K562 (cell line): ENCODE results near the gene GRB10. TPM values are rescaled to one million over a fixed set of nuclear protein-coding genes. Genes with fewer than 3 reads are reported as not detected.

Source experiments
- ATAC-seq: fragments of 200-7000 bp; cut with Tn5 transposase; 3 replicates; pipeline ENCODE4 v1.9.1; 2020; ENCODE audit warnings: moderate library complexity
- BruUV-seq: library from RNA; stranded (reverse); fragments of 400-500 nt; replicated peaks from 2 replicates; lab custom pipeline; 2021; lab: Mats Ljungman, UMichigan
- CTCF ChIA-PET: fragments of 300-600 bp; formaldehyde crosslinking; extraction: SDS; loops from one replicate; lab custom pipeline; 2021; ENCODE audit warnings: low intra/inter-chr PET ratio; lab: Yijun Ruan, JAX
- POLR2A ChIA-PET: fragments of 300-600, 350-650 bp; sonication (Branson Sonifier 250); formaldehyde crosslinking; extraction: SDS; loops from one replicate; lab custom pipeline; 2021; ENCODE audit warnings: antibody characterized with exemption, inconsistent platforms; lab: Yijun Ruan, JAX
- DNase-seq, 4 experiments: peaks; one replicate each; pipeline versions ENCODE4 v3.0.0 to v3.0.0-alpha.2; 2011 to 2018; ENCODE audit warnings: low spot score in 3 of 4, mixed read lengths in 3 of 4; ENCODE audit errors: extremely low read depth in 1 of 4
- FAIRE-seq: peaks from 2 replicates; lab custom pipeline; 2011; peaks lifted over from hg19 to GRCh38; lab: Jason Lieb, UNC
- H2AFZ ChIP-seq: 2 replicates; pipeline ENCODE4 v1.6.0; 2011; ENCODE audit warnings: low read depth, low read length, control low read depth, inconsistent platforms
- H3K27ac ChIP-seq: fragments of 200-600 bp; 3 replicates; pipeline ENCODE4 v1.8.0; 2011; ENCODE audit warnings: low read depth, mild to moderate bottlenecking, control low read depth, inconsistent platforms, low read length, moderate library complexity, mixed read lengths; ENCODE audit errors: extremely low read depth
- H3K27me3 ChIP-seq, 2 experiments: fragments of 300-600 bp in 1 of 2; 2 replicates in 1 of 2; 3 replicates in 1 of 2; pipeline versions ENCODE4 v1.6.0 to v1.8.0; 2011; ENCODE audit warnings: inconsistent platforms in 2 of 2, low read length in 2 of 2, mild to moderate bottlenecking in 1 of 2, mixed read lengths in 1 of 2, moderate library complexity in 1 of 2; ENCODE audit not compliant: control insufficient read depth in 2 of 2, insufficient read depth in 2 of 2
- H3K36me3 ChIP-seq: fragments of 300-600 bp; 3 replicates; pipeline ENCODE4 v1.8.0; 2011; ENCODE audit warnings: mild to moderate bottlenecking, low read length, inconsistent platforms; ENCODE audit not compliant: control insufficient read depth, insufficient read depth
- H3K4me1 ChIP-seq, 2 experiments: fragments of 200-600 bp in 1 of 2; replicated peaks in 1 of 2; 2 replicates in 1 of 2; 3 replicates in 1 of 2; pipeline versions ENCODE4 v1.5.1 to v1.8.0; 2011; ENCODE audit warnings: inconsistent platforms in 2 of 2, low read length in 2 of 2, mild to moderate bottlenecking in 1 of 2, mixed read lengths in 1 of 2, moderate library complexity in 1 of 2; ENCODE audit not compliant: control insufficient read depth in 2 of 2, insufficient read depth in 2 of 2
- H3K4me2 ChIP-seq: 2 replicates; pipeline ENCODE4 v1.6.1; 2011; ENCODE audit warnings: low read length, control low read depth, inconsistent platforms, mixed read lengths; ENCODE audit not compliant: insufficient read depth
- H3K4me3 ChIP-seq: fragments of 200-600 bp; sonication (generic), shearing (Covaris generic); 2 replicates; pipeline ENCODE4 v1.5.1; 2016; ENCODE audit warnings: control low read depth, inconsistent platforms
- H3K79me2 ChIP-seq: fragments of 200-600 bp; 3 replicates; pipeline ENCODE4 v1.8.0; 2011; ENCODE audit warnings: low read length, inconsistent platforms; ENCODE audit not compliant: control insufficient read depth, insufficient read depth
- H3K9ac ChIP-seq, 2 experiments: 2 replicates each; pipeline versions ENCODE4 v1.6.0 to v1.6.1; 2011; ENCODE audit warnings: low read depth in 2 of 2, low read length in 2 of 2, control low read depth in 1 of 2, inconsistent platforms in 1 of 2, mild to moderate bottlenecking in 1 of 2, mixed read lengths in 1 of 2; ENCODE audit not compliant: insufficient read depth in 1 of 2
- H3K9me1 ChIP-seq: one replicate; pipeline ENCODE4 v1.6.0; 2011; ENCODE audit warnings: inconsistent platforms, mild to moderate bottlenecking, low read length, moderate library complexity; ENCODE audit not compliant: control insufficient read depth, insufficient read depth
- H3K9me3 ChIP-seq: replicated peaks from 2 replicates; pipeline ENCODE4 v1.5.1; 2011; ENCODE audit warnings: low read depth, low read length, inconsistent platforms; ENCODE audit not compliant: control insufficient read depth, insufficient read depth
- H4K20me1 ChIP-seq: replicated peaks from 2 replicates; pipeline ENCODE4 v1.6.1; 2011; ENCODE audit warnings: low read length, inconsistent platforms, mixed read lengths; ENCODE audit not compliant: control insufficient read depth, insufficient read depth
- FOXK2 ChIP-seq, 2 experiments: fragments of 450-650 bp; IDR thresholded peaks in 1 of 2; conservative IDR thresholded peaks in 1 of 2; 2 replicates each; pipeline ENCODE4 v1.6.1; 2016; ENCODE audit warnings: low read depth in 2 of 2, mild to moderate bottlenecking in 1 of 2
- NRF1 ChIP-seq, 2 experiments: fragments of 450-650 bp; IDR thresholded peaks in 1 of 2; conservative IDR thresholded peaks in 1 of 2; 2 replicates each; pipeline ENCODE4 v1.6.1; 2014; ENCODE audit warnings: mild to moderate bottlenecking in 2 of 2
- POLR2AphosphoS5 ChIP-seq: IDR thresholded peaks from 2 replicates; pipeline ENCODE4 v1.6.1; 2011; ENCODE audit warnings: mild to moderate bottlenecking, low read depth, low read length, moderate library complexity; ENCODE audit not compliant: control insufficient read depth, insufficient read depth
- WGBS: fragments of 100-300 bp; shearing (Covaris generic); methylation state at CpG from one replicate; pipeline ENCODE4 v1.1.6; 2016; ENCODE audit warnings: low coverage, mixed read lengths; ENCODE audit not compliant: insufficient coverage; ENCODE audit errors: missing lambda C conversion rate; 5-methylcytosine and 5-hydroxymethylcytosine counted together
- in situ Hi-C: fragments of 300-500 bp; cut with MboI; formaldehyde crosslinking; loops from 4 replicates; pipeline ENCODE4 v1.15.0; 2018; ENCODE audit warnings: inconsistent platforms, mixed read lengths
- intact Hi-C: fragments of 100-400 bp; cut with micrococcal nuclease; formaldehyde crosslinking; loops from 2 replicates; pipeline ENCODE4 v1.14.2; 2022
- polyA plus RNA-seq, 8 experiments: library from polyadenylated mRNA; depleted of rRNA in 4 of 8; stranded (reverse) in 5 of 8; unstranded in 3 of 8; fragments of >200 nt; fragmentation: Nextera tagmentation in 2 of 8; fragmentation: Illumina TruSeq in 1 of 8; extraction: Ambion mirVana in 2 of 8; extraction: Trizol in 1 of 8; gene quantifications; 2 replicates each; pipeline versions ENCODE4 v1.2.1 to v1.2.3, GENCODE V29; 2011 to 2014; ENCODE audit warnings: inconsistent platforms in 1 of 8, missing spikeins in 1 of 8
- total RNA-seq, 7 experiments: library from RNA; depleted of rRNA in 6 of 7; stranded (reverse); fragments of >200 nt in 6 of 7; fragmentation: Illumina TruSeq in 2 of 7; extraction: Trizol in 2 of 7; gene quantifications; 2 replicates each; pipeline versions ENCODE4 v1.2.1 to v1.2.3, GENCODE V29; 2011 to 2021; ENCODE audit warnings: low replicate concordance in 1 of 7

GRB10 gene
- total and polyA plus RNA-seq, 9 of the 15 experiments (the other 6 are each of a cell fraction or from before 2014, with no cell fraction given): 8.9 to 88.5 (median 40.7) TPM

DNA sequence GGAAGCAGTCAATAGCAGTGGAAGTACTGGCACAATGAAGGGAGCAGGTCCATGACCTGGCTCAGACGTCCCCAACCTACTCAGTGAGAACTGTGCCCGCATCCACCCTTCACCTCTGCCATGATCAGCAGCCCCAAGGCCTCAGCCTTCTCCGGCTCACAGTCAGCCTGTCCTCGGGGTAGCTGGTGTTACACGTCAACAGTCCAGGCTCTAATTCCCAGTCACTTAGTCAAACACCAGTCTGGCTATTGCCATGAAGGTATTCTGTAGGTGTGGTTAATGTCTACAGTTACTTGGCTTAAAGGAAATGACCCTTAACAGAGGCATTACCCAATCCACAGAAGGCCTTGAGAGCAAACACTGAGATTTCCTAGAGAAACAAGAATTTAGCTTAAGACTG, 49.1 kb downstream of the GRB10 start:
- in situ Hi-C loops: no loop called here
- ChIA-PET POLR2A (interaction anchor here (0.5 kb wide), 1 partner anchor 417 kb away, joined by 3 read pairs; no protein-coding TSS in a partner anchor), CTCF (no interaction called here)
- Histone ChIP-seq H3K4me2 (no peak overlapping the region), H3K27ac (no peak overlapping the region), H3K4me3 (no peak overlapping the region), H3K4me1 (peaks cover 0 to 6% of the 10 kb centered on the region in 2 experiments; a peak in 3 of 5 replicates), H3K9me1 (no peaks in the 10 kb centered on the region), H3K9ac (0 out of 4 replicates have a peak overlapping the region, but pooled peaks of 1 of the 2 experiments have one; percentile 42), H3K9me3 (no peaks in the 10 kb centered on the region), H3K36me3 (peaks cover 5% of the 10 kb centered on the region; the same call in 2 of the 3 replicates), H4K20me1 (peaks cover 30% of the 10 kb centered on the region), H3K79me2 (peaks cover 96% of the 10 kb centered on the region), H2AFZ (no peak overlapping the region), H3K27me3 (no peaks in the 10 kb centered on the region)
- no TSS peak for BruUV-seq
- 98% methylated on average over 5 of the region's 5 CpGs for WGBS
- intact Hi-C loops: no loop called here
- ATAC-seq (no peak), FAIRE-seq (no peak), DNase-seq (no peak)
- no peak for TF ChIP-seq FOXK2 (conservative IDR thresholded peaks at IDR 0.05 in 1 of 2, IDR thresholded peaks at IDR 0.05 in 1 of 2; ENCODE audit: low read depth in 2 of 2)
- no peak for TF ChIP-seq POLR2AphosphoS5
- no peak for TF ChIP-seq NRF1 (conservative IDR thresholded peaks at IDR 0.05 in 1 of 2, IDR thresholded peaks at IDR 0.05 in 1 of 2)
